Endothelial cell of umbilical vein (primary cell): ENCODE data around the gene CHCHD10. TPM values are rescaled to one million over a fixed set of nuclear protein-coding genes. Genes with fewer than 3 reads are reported as not detected.

Experiments
- BruUV-seq: library from RNA; stranded (reverse); fragments of 400-500 nt; replicated peaks from 2 replicates; lab custom pipeline; 2021; lab: Mats Ljungman, UMichigan
- CTCF ChIA-PET: fragments of 300-600, 350-600 bp; sonication (Branson Sonifier 250); formaldehyde crosslinking; loops from one replicate; lab custom pipeline; 2021; ENCODE audit warnings: antibody characterized with exemption, inconsistent platforms; lab: Charles Lee
- POLR2A ChIA-PET: fragments of 300-600, 350-600 bp; sonication (Branson Sonifier 250); formaldehyde crosslinking; loops from one replicate; lab custom pipeline; 2021; ENCODE audit warnings: antibody characterized with exemption, inconsistent platforms; lab: Charles Lee
- DNase-seq: peaks from one replicate; pipeline ENCODE4 v3.0.0-alpha.2; 2011; ENCODE audit warnings: low read depth, low spot score
- FAIRE-seq: peaks from 2 replicates; lab custom pipeline; 2011; peaks lifted over from hg19 to GRCh38; lab: Jason Lieb, UNC
- H2AFZ ChIP-seq: 2 replicates; pipeline ENCODE4 v1.6.0; 2012; ENCODE audit warnings: low read depth, low read length, control low read depth, inconsistent platforms
- H3K27ac ChIP-seq: 2 replicates; pipeline ENCODE4 v1.5.1; 2011; ENCODE audit warnings: low read depth, mild to moderate bottlenecking, control low read depth, low read length, moderate library complexity; ENCODE audit not compliant: insufficient read depth
- H3K27me3 ChIP-seq, 2 experiments: 2 replicates each; pipeline versions ENCODE4 v1.6.0 to v1.6.1; 2011; ENCODE audit warnings: low read length in 2 of 2, mixed read lengths in 1 of 2; ENCODE audit not compliant: control insufficient read depth in 2 of 2, insufficient read depth in 2 of 2
- H3K36me3 ChIP-seq, 2 experiments: 2 replicates in 1 of 2; 3 replicates in 1 of 2; pipeline ENCODE4 v1.5.1; 2011; ENCODE audit warnings: low read length in 2 of 2, mild to moderate bottlenecking in 1 of 2, moderate library complexity in 1 of 2; ENCODE audit not compliant: control insufficient read depth in 2 of 2, insufficient read depth in 2 of 2; ENCODE audit errors: extremely low read depth in 1 of 2
- H3K4me1 ChIP-seq: 3 replicates; pipeline ENCODE4 v1.5.1; 2011; ENCODE audit warnings: mild to moderate bottlenecking, low read length; ENCODE audit not compliant: control insufficient read depth, insufficient read depth; ENCODE audit errors: extremely low read depth
- H3K4me2 ChIP-seq: 2 replicates; pipeline ENCODE4 v1.6.1; 2011; ENCODE audit warnings: low read length, control low read depth, mixed read lengths; ENCODE audit not compliant: insufficient read depth
- H3K4me3 ChIP-seq, 3 experiments: fragments of 200-600 bp in 1 of 3; sonication (generic), shearing (Covaris generic) in 1 of 3; replicated peaks in 1 of 3; 2 replicates each; pipeline ENCODE4 v1.5.1; 2011 to 2016; ENCODE audit warnings: control low read depth in 3 of 3, low read length in 3 of 3, mild to moderate bottlenecking in 2 of 3, inconsistent platforms in 1 of 3, low read depth in 1 of 3, moderate library complexity in 1 of 3; ENCODE audit not compliant: insufficient read depth in 1 of 3
- H3K79me2 ChIP-seq: 2 replicates; pipeline ENCODE4 v1.6.0; 2012; ENCODE audit warnings: low read length, inconsistent platforms; ENCODE audit not compliant: control insufficient read depth, insufficient read depth
- H3K9ac ChIP-seq: replicated peaks from 2 replicates; pipeline ENCODE3; 2011; ENCODE audit warnings: low read length, control low read depth; ENCODE audit not compliant: insufficient read depth; ENCODE audit errors: extremely low read depth
- H3K9me1 ChIP-seq: replicated peaks from 3 replicates; pipeline ENCODE4 v1.6.0; 2011; ENCODE audit warnings: mild to moderate bottlenecking, low read length; ENCODE audit not compliant: control insufficient read depth, insufficient read depth; ENCODE audit errors: extremely low read depth
- H3K9me3 ChIP-seq: replicated peaks from 2 replicates; pipeline ENCODE4 v1.5.1; 2012; ENCODE audit warnings: low read length, inconsistent platforms; ENCODE audit not compliant: control insufficient read depth, insufficient read depth
- H4K20me1 ChIP-seq: replicated peaks from 2 replicates; pipeline ENCODE3; 2011; ENCODE audit warnings: mild to moderate bottlenecking, low read length; ENCODE audit not compliant: control insufficient read depth, insufficient read depth; ENCODE audit errors: extremely low read depth
- EZH2 ChIP-seq: IDR thresholded peaks from 2 replicates; pipeline ENCODE4 v1.6.1; 2012; ENCODE audit warnings: borderline replicate concordance, low read depth, mild to moderate bottlenecking, moderate library complexity, low read length, inconsistent platforms; ENCODE audit not compliant: severe bottlenecking
- FOS ChIP-seq: IDR thresholded peaks from 2 replicates; pipeline ENCODE4 v1.6.1; 2011; ENCODE audit warnings: mild to moderate bottlenecking, low read length, moderate library complexity, borderline replicate concordance; ENCODE audit not compliant: insufficient read depth
- GATA2 ChIP-seq: IDR thresholded peaks from 2 replicates; pipeline ENCODE4 v1.7.0; 2011; ENCODE audit warnings: low read depth, mild to moderate bottlenecking, moderate library complexity, mixed read lengths, low read length; ENCODE audit not compliant: insufficient read length, insufficient read depth
- MAX ChIP-seq: IDR thresholded peaks from 2 replicates; pipeline ENCODE4 v1.6.1; 2011; ENCODE audit not compliant: insufficient read depth, insufficient read length
- MYC ChIP-seq: IDR thresholded peaks from one replicate; pipeline ENCODE4 v1.6.1; 2011; ENCODE audit warnings: mild to moderate bottlenecking, low read depth, low read length
- dilution Hi-C: fragments of 300-500 bp; cut with MboI; formaldehyde crosslinking; loops from one replicate; pipeline ENCODE4 v1.15.0; 2019; ENCODE audit warnings: low sequenced_read_pairs; ENCODE audit not compliant: extremely low pct_ligation_motif_present
- intact Hi-C: fragments of 100-400 bp; cut with micrococcal nuclease; formaldehyde crosslinking; loops from one replicate; pipeline ENCODE4 v1.10.0; 2022
- polyA plus RNA-seq, 4 experiments: library from polyadenylated mRNA; depleted of rRNA in 3 of 4; stranded (reverse) in 3 of 4; unstranded in 1 of 4; fragments of >200 nt; gene quantifications; 2 replicates each; pipeline versions ENCODE4 v1.2.1 to v1.2.3, GENCODE V29; 2011 to 2012; ENCODE audit warnings: missing spikeins in 1 of 4
- total RNA-seq: library from RNA; stranded (reverse); gene quantifications from 2 replicates; pipeline ENCODE4 v1.2.3, GENCODE V29; 2021
- TF ChIP-seq, protein P1 (sequence below), 2 donors: IDR thresholded peaks; 1 replicate in 1 of 2; 2 replicates in 1 of 2; pipeline ENCODE4 v1.5.1; 2011; ENCODE audit warnings: low read length in 2 of 2, mild to moderate bottlenecking in 2 of 2, moderate library complexity in 2 of 2, control low read depth in 1 of 2, inconsistent platforms in 1 of 2, low read depth in 1 of 2; ENCODE audit not compliant: insufficient read depth in 1 of 2; ENCODE audit errors: extremely low read depth in 1 of 2

The CHCHD10 gene
- total and polyA plus RNA-seq, 2 donors (not counting 3 experiments of a cell fraction or from before 2014, with no cell fraction given), result 28.1 to 75.6 TPM

DNA sequence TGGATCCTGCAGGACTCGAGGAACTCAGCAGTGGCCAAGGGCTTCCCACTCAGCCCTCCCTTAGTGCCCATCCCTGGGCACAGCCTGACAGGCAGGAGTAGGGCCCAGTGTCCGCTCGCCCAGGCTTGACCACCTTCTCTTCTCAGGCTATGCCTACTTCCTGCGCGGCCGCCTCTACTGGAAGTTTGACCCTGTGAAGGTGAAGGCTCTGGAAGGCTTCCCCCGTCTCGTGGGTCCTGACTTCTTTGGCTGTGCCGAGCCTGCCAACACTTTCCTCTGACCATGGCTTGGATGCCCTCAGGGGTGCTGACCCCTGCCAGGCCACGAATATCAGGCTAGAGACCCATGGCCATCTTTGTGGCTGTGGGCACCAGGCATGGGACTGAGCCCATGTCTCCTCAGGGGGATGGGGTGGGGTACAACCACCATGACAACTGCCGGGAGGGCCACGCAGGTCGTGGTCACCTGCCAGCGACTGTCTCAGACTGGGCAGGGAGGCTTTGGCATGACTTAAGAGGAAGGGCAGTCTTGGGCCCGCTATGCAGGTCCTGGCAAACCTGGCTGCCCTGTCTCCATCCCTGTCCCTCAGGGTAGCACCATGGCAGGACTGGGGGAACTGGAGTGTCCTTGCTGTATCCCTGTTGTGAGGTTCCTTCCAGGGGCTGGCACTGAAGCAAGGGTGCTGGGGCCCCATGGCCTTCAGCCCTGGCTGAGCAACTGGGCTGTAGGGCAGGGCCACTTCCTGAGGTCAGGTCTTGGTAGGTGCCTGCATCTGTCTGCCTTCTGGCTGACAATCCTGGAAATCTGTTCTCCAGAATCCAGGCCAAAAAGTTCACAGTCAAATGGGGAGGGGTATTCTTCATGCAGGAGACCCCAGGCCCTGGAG, 15.7 kb upstream of the CHCHD10 start:
- Histone ChIP-seq H3K4me3 (no peak overlapping the region), H3K79me2 (peaks cover 12% of the 10 kb centered on the region), H3K9me1 (no peaks in the 10 kb centered on the region), H3K36me3 (no peaks in the 10 kb centered on the region), H3K27me3 (no peaks in the 10 kb centered on the region), H3K4me2 (no peak overlapping the region), H4K20me1 (no peaks in the 10 kb centered on the region), H3K27ac (no peak overlapping the region), H3K9me3 (no peaks in the 10 kb centered on the region), H2AFZ (no peak overlapping the region), H3K4me1 (peaks cover 13% of the 10 kb centered on the region), H3K9ac (no peak overlapping the region)
- CTCF ChIA-PET, result interaction anchor here (0.8 kb wide), 1 partner anchor 9 kb away, joined by 3 read pairs; no protein-coding TSS in a partner anchor
- POLR2A ChIA-PET, result no interaction called here
- FAIRE-seq (no peak), DNase-seq (no peak)
- intact Hi-C loops, result no loop called here
- TF ChIP-seq, protein P1, sequence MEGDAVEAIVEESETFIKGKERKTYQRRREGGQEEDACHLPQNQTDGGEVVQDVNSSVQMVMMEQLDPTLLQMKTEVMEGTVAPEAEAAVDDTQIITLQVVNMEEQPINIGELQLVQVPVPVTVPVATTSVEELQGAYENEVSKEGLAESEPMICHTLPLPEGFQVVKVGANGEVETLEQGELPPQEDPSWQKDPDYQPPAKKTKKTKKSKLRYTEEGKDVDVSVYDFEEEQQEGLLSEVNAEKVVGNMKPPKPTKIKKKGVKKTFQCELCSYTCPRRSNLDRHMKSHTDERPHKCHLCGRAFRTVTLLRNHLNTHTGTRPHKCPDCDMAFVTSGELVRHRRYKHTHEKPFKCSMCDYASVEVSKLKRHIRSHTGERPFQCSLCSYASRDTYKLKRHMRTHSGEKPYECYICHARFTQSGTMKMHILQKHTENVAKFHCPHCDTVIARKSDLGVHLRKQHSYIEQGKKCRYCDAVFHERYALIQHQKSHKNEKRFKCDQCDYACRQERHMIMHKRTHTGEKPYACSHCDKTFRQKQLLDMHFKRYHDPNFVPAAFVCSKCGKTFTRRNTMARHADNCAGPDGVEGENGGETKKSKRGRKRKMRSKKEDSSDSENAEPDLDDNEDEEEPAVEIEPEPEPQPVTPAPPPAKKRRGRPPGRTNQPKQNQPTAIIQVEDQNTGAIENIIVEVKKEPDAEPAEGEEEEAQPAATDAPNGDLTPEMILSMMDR (IDR thresholded peaks at IDR 0.05; ENCODE audit: extremely low read depth in 1 of 2, insufficient read depth in 1 of 2, low read depth in 1 of 2, low read length in 2 of 2), result no peak
- TF ChIP-seq GATA2 (no peak), MYC (no peak), FOS (no peak), MAX (no peak), EZH2 (no peak)
- dilution Hi-C loops, result no loop called here
- BruUV-seq, result no TSS peak
